ENCODE results near the gene LIPC. TPM values are rescaled to one million over a fixed set of nuclear protein-coding genes. Genes with fewer than 3 reads are reported as not detected.
A peak's percentile ranks its signal among the peaks of the same experiment; 100 is the strongest.

LIPC gene
- total RNA-seq, 1 donor from 2014 or later: under 0.01 TPM

- Histone ChIP-seq H3K9ac (ENCODE audit: low read depth in 1 of 3, low read length in 3 of 3) (no peak overlapping the region), H3K36me3 (ENCODE audit: control insufficient read depth in 3 of 3, insufficient read depth in 3 of 3, low read length in 3 of 3) (no peaks in the 10 kb centered on the region), H3K4me1 (ENCODE audit: control insufficient read depth in 3 of 3, insufficient read depth in 3 of 3, low read length in 3 of 3) (peaks cover 7 to 27% (median 10%) of the 10 kb centered on the region in 3 donors), H3K27me3 (ENCODE audit: control insufficient read depth in 3 of 3, insufficient read depth in 3 of 3, low read length in 3 of 3) (peaks cover 0 to 2% (median 2%) of the 10 kb centered on the region in 3 donors), H3K27ac (ENCODE audit: low read depth, low read length) (no peak overlapping the region), H3K4me3 (ENCODE audit: low read length in 3 of 3) (peak overlapping the region in 1 of 3 donors; percentile 43), H3K9me3 (ENCODE audit: control insufficient read depth in 3 of 3, low read length in 3 of 3) (peaks cover 0 to 3% (median 2%) of the 10 kb centered on the region in 3 donors)
Measured at GRCh38 chr15:58489289-58490085, 57.7 kb downstream of the LIPC start.

- Histone ChIP-seq H3K27ac (ENCODE audit: low read depth, low read length) (peak overlapping the region; percentile 40), H3K36me3 (ENCODE audit: control insufficient read depth in 3 of 3, insufficient read depth in 3 of 3, low read length in 3 of 3) (no peaks in the 10 kb centered on the region), H3K9me3 (ENCODE audit: control insufficient read depth in 3 of 3, low read length in 3 of 3) (peaks cover 0 to 3% (median 2%) of the 10 kb centered on the region in 3 donors), H3K4me3 (ENCODE audit: low read length in 3 of 3) (peak overlapping the region; percentile 14 to 43 (median 31)), H3K9ac (ENCODE audit: low read depth in 1 of 3, low read length in 3 of 3) (peak overlapping the region in 2 of 3 donors; percentile 18 to 59), H3K4me1 (ENCODE audit: control insufficient read depth in 3 of 3, insufficient read depth in 3 of 3, low read length in 3 of 3) (peaks cover 7 to 27% (median 10%) of the 10 kb centered on the region in 3 donors), H3K27me3 (ENCODE audit: control insufficient read depth in 3 of 3, insufficient read depth in 3 of 3, low read length in 3 of 3) (peaks cover 0 to 2% (median 2%) of the 10 kb centered on the region in 3 donors)
Measured at GRCh38 chr15:58490086-58490887, 58.5 kb downstream of the LIPC start.

DNA sequence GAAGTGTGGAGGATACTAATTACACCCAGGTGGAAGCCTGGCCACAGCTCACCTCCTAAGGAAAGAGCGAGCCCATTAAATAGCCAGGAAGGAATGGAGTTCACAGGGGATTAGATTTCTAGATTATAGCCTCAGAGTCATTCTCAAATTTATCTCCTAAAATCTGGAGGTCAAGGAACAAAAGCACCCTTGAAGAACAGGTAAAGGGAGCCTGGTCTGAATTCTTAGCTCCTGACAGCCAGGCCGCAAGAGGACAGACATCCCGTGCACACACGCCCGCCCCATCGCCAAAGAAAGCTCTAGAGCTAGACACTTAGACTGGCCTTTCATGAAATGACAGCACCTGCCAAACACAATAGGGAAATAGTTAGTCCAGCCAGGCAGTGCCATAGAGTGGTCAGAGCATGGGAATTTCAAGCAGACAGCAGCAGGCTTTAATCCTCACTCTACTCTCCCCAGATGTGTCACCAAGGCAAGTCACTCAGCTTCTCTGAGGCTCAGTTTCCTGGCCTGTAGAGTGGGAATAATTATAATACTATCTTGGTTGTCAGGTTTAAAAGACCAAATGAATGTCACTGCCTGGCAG, 59.2 kb downstream of the LIPC start:
- peaks cover 0 to 2% (median 2%) of the 10 kb centered on the region in 3 donors for H3K27me3 ChIP-seq (ENCODE audit: control insufficient read depth in 3 of 3, insufficient read depth in 3 of 3, low read length in 3 of 3)
- H3K4me3 ChIP-seq (ENCODE audit: low read length in 3 of 3): peak overlapping the region in 1 of 3 donors; percentile 43
- peak overlapping the region; percentile 40 for H3K27ac ChIP-seq (ENCODE audit: low read depth, low read length)
- peaks cover 7 to 27% (median 10%) of the 10 kb centered on the region in 3 donors for H3K4me1 ChIP-seq (ENCODE audit: control insufficient read depth in 3 of 3, insufficient read depth in 3 of 3, low read length in 3 of 3)
- H3K9ac ChIP-seq (ENCODE audit: low read depth in 1 of 3, low read length in 3 of 3): peak overlapping the region in 1 of 3 donors; percentile 59
- H3K36me3 ChIP-seq (ENCODE audit: control insufficient read depth in 3 of 3, insufficient read depth in 3 of 3, low read length in 3 of 3): no peaks in the 10 kb centered on the region
- peaks cover 0 to 3% (median 2%) of the 10 kb centered on the region in 3 donors for H3K9me3 ChIP-seq (ENCODE audit: control insufficient read depth in 3 of 3, low read length in 3 of 3)

DNA sequence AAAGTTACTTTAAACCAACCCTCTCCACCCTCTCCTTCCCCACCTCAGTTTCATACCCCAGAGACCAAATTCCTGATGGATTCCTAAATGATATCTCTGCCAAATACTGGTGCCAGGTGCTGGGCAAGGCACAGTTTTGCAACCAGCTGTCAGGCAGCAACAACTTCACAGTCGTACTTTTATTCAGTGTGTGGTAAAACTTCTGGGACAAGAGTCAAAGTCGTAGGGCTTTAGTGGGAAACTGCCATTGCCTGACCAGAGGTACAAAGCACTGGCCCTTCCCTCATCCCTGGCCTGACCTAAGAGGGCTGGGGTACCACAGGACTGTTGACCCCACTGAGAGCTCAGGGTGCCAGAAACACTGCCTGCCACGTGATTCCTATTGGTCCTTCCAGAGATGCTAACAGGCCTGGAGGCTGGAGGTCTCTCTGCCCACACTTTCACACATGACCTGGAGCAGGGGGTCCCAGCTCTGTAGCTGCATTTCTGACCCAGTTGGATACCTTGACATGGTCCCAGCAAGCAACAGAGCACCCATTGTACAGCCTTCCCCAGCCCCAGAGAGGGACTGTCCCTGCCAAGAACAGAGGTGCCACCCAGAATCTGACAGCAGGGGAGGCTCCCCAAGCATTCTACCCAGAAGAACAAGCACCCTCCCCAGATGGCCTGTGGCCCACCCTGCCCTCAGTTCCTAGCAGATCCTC, 59.9 kb downstream of the LIPC start:
- Histone ChIP-seq H3K9ac (ENCODE audit: low read depth in 1 of 3, low read length in 3 of 3) (no peak overlapping the region), H3K9me3 (ENCODE audit: control insufficient read depth in 3 of 3, low read length in 3 of 3) (peaks cover 0 to 3% (median 2%) of the 10 kb centered on the region in 3 donors), H3K4me3 (ENCODE audit: low read length in 3 of 3) (no peak overlapping the region), H3K27me3 (ENCODE audit: control insufficient read depth in 3 of 3, insufficient read depth in 3 of 3, low read length in 3 of 3) (peaks cover 0 to 2% (median 2%) of the 10 kb centered on the region in 3 donors), H3K36me3 (ENCODE audit: control insufficient read depth in 3 of 3, insufficient read depth in 3 of 3, low read length in 3 of 3) (no peaks in the 10 kb centered on the region), H3K4me1 (ENCODE audit: control insufficient read depth in 3 of 3, insufficient read depth in 3 of 3, low read length in 3 of 3) (peaks cover 7 to 27% (median 10%) of the 10 kb centered on the region in 3 donors), H3K27ac (ENCODE audit: low read depth, low read length) (no peak overlapping the region)

DNA sequence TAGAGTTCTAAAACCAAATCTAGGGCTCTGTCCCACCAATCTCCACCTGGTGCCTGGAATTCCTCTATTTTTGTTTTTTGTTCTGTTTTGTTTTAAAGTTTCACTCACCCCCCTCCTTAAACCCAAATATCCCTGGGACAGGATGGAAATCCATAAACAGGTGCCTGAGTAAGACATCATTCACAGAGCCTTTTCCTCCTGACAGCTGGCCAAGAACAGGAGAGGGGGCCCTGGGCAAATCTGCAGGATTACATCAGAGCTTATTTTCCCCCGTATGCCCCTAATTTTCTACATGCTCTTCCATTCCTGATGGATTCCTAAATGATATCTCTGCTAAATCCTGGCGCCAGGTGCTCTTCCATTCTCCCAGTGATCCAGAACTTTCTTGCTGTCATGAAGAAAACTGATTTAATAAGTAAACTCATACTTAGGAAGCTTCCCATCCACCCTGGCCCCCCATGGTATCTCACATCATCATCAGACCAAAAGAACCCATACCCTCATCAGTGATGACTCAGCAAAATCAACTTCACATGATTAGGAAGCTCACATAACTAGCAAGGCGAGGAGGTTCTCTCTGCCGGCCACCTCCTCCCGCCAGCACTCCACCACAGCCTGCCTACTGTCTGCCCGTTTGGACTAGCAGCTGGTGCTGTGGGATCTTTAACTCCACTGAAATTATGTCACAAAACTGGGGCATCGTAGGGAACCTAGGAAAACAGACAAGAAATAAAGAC, 61.0 kb downstream of the LIPC start:
- H3K27ac ChIP-seq (ENCODE audit: low read depth, low read length): no peak overlapping the region

DNA sequence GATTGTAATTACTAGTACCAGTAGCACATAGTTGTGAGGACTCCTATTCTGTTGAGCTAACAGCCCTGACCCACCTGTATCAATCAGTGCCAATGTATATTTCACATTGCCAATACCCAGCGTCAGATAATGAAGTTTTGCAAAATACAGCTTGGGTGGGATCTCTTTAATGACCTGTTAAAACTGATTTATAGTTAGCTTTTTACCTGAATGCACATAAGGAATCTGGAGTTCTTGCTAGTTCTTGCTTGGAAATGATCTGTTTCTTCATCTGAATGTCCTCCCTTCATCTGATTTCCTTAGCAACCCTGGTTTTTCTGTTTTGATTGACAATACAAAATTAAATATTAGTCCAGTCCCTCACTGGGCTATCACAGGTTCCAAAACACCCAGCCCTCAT, 62.8 kb downstream of the LIPC start:
- Histone ChIP-seq H3K27ac (ENCODE audit: low read depth, low read length) (no peak overlapping the region), H3K9ac (ENCODE audit: low read depth in 1 of 3, low read length in 3 of 3) (no peak overlapping the region), H3K9me3 (ENCODE audit: control insufficient read depth in 3 of 3, low read length in 3 of 3) (no peaks in the 10 kb centered on the region), H3K4me1 (ENCODE audit: control insufficient read depth in 3 of 3, insufficient read depth in 3 of 3, low read length in 3 of 3) (peaks cover 5 to 23% (median 7%) of the 10 kb centered on the region in 3 donors), H3K4me3 (ENCODE audit: low read length in 3 of 3) (no peak overlapping the region), H3K27me3 (ENCODE audit: control insufficient read depth in 3 of 3, insufficient read depth in 3 of 3, low read length in 3 of 3) (peaks cover 0 to 2% (median 2%) of the 10 kb centered on the region in 3 donors), H3K36me3 (ENCODE audit: control insufficient read depth in 3 of 3, insufficient read depth in 3 of 3, low read length in 3 of 3) (no peaks in the 10 kb centered on the region)

More for the DNA sequence above, 61.0 kb downstream of the LIPC start:
- H3K4me1 ChIP-seq (ENCODE audit: control insufficient read depth in 3 of 3, insufficient read depth in 3 of 3, low read length in 3 of 3): peaks cover 5 to 25% (median 7%) of the 10 kb centered on the region in 3 donors
- no peak overlapping the region for H3K9ac ChIP-seq (ENCODE audit: low read depth in 1 of 3, low read length in 3 of 3)
- peaks cover 0 to 3% (median 2%) of the 10 kb centered on the region in 3 donors for H3K9me3 ChIP-seq (ENCODE audit: control insufficient read depth in 3 of 3, low read length in 3 of 3)
- H3K27me3 ChIP-seq (ENCODE audit: control insufficient read depth in 3 of 3, insufficient read depth in 3 of 3, low read length in 3 of 3): peaks cover 0 to 2% (median 2%) of the 10 kb centered on the region in 3 donors
- no peaks in the 10 kb centered on the region for H3K36me3 ChIP-seq (ENCODE audit: control insufficient read depth in 3 of 3, insufficient read depth in 3 of 3, low read length in 3 of 3)
- no peak overlapping the region for H3K4me3 ChIP-seq (ENCODE audit: low read length in 3 of 3)

DNA sequence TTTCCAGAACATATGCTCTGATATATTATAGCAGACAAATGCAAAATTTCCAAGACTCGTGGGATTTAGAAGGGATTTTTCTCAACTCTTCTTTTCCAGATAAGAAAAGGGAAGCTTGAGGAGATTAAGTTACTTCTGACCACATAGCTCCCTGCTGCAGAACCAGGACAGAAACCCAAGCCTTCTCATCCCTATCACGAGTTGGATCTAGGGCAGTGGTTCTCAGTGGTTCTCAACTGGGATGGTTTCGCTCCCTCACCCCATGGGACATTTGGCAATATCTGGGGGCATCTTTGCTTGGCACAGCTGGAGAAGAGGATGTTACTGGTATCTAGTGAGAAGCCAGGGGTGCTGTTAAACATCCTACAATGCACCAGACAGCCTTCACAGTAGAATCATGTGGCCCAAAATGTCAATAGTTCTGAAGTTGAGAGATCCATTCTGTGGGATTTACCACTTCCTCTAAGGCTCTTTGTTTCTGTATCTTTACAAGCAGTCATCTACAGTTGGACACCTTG, 64.2 kb downstream of the LIPC start:
- H3K36me3 ChIP-seq (ENCODE audit: control insufficient read depth in 3 of 3, insufficient read depth in 3 of 3, low read length in 3 of 3): no peaks in the 10 kb centered on the region
- peaks cover 0 to 2% (median 2%) of the 10 kb centered on the region in 3 donors for H3K27me3 ChIP-seq (ENCODE audit: control insufficient read depth in 3 of 3, insufficient read depth in 3 of 3, low read length in 3 of 3)
- no peaks in the 10 kb centered on the region for H3K9me3 ChIP-seq (ENCODE audit: control insufficient read depth in 3 of 3, low read length in 3 of 3)

DNA sequence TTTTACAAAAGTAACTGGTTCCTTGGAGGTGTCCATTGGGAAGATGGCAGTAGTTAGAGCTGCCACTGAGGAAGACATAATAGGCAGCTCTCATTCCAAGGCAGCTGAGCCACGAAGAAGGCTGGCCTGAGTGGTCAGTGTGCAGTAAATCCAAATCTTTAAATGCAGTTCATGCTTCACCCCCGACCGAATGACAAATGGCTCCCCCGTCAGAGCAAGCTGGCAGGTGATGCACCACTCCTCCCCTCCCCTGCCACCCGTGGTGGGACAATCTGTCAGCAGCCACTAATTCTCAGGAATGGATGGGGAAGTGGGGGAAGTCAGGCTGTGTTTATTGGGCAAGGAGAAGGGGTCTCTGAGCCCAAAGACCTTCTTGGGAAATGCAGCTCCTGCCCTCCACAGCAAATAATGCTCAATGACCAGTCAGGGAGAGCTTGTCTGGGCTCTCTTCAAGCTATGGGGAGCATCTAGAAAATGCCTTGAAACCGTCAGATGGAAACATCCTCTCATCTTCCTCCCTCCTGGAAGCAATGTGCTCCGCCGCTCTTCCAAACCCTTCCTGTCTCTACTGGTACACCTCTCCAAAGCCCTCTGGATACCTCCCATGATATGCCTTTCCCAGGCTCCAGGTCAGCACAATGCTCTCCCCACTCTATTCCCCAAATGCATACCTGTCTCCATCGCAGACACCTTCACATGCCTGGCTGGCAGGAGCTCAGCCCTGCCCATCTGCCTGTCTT, 65.4 kb downstream of the LIPC start:
- Histone ChIP-seq H3K36me3 (ENCODE audit: control insufficient read depth in 3 of 3, insufficient read depth in 3 of 3, low read length in 3 of 3) (no peaks in the 10 kb centered on the region), H3K9ac (ENCODE audit: low read depth in 1 of 3, low read length in 3 of 3) (no peak overlapping the region), H3K9me3 (ENCODE audit: control insufficient read depth in 3 of 3, low read length in 3 of 3) (no peaks in the 10 kb centered on the region), H3K27ac (ENCODE audit: low read depth, low read length) (no peak overlapping the region), H3K4me1 (ENCODE audit: control insufficient read depth in 3 of 3, insufficient read depth in 3 of 3, low read length in 3 of 3) (peaks cover 0 to 3% (median 2%) of the 10 kb centered on the region in 3 donors), H3K4me3 (ENCODE audit: low read length in 3 of 3) (no peak overlapping the region), H3K27me3 (ENCODE audit: control insufficient read depth in 3 of 3, insufficient read depth in 3 of 3, low read length in 3 of 3) (peaks cover 0 to 2% (median 2%) of the 10 kb centered on the region in 3 donors)

More for the DNA sequence above, 64.2 kb downstream of the LIPC start:
- H3K4me3 ChIP-seq (ENCODE audit: low read length in 3 of 3): no peak overlapping the region
- no peak overlapping the region for H3K27ac ChIP-seq (ENCODE audit: low read depth, low read length)
- H3K4me1 ChIP-seq (ENCODE audit: control insufficient read depth in 3 of 3, insufficient read depth in 3 of 3, low read length in 3 of 3): peaks cover 3 to 11% (median 5%) of the 10 kb centered on the region in 3 donors
- H3K9ac ChIP-seq (ENCODE audit: low read depth in 1 of 3, low read length in 3 of 3): no peak overlapping the region

All from skeletal muscle tissue (tissue), 4 donors.